Stimulated activated CD4-positive, alpha-beta T cell treated with anti-CD3 and anti-CD28 coated beads, TNF-alpha, amount 100 ng/mL, for 48 hours (primary cell): ENCODE results near the gene TOR1A.
"Not testable (repeated sequence)": the region's sequence is repeated elsewhere in the genome, so short reads cannot be mapped to it uniquely, and the experiment has no call there.

Experiments
- DNase-seq, 3 donors: peaks; one replicate each; pipeline ENCODE4 v3.0.0-alpha.2; 2020; ENCODE audit warnings: low read depth in 3 of 3

The TOR1A gene

GRCh38 chr9:129783516-129784361, 40.2 kb downstream of the TOR1A start:
- peak; percentile 56 to 65 (median 59) for DNase-seq

- DNase-seq = no peak
These were observed 42.0 kb downstream of the TOR1A start for GRCh38 chr9:129781981-129782380.

GRCh38 chr9:129781131-129781530, 42.8 kb downstream of the TOR1A start:
- no peak for DNase-seq

- DNase-seq = no peak
These were observed 44.3 kb downstream of the TOR1A start for GRCh38 chr9:129779560-129780190.

GRCh38 chr9:129778469-129778868, 45.5 kb downstream of the TOR1A start:
- no peak for DNase-seq

GRCh38 chr9:129777769-129778130, 46.2 kb downstream of the TOR1A start:
- no peak for DNase-seq

- peak; percentile 44 to 56 (median 49) for DNase-seq
These were observed 46.8 kb downstream of the TOR1A start for GRCh38 chr9:129776938-129777768.

GRCh38 chr9:129776566-129776937, 47.4 kb downstream of the TOR1A start:
- no peak for DNase-seq

- DNase-seq = not testable (repeated sequence)
These were observed 47.8 kb downstream of the TOR1A start for GRCh38 chr9:129776096-129776495.

- no peak for DNase-seq
These were observed 48.5 kb downstream of the TOR1A start for GRCh38 chr9:129775448-129775798.

- no peak for DNase-seq
These were observed 49.0 kb downstream of the TOR1A start for GRCh38 chr9:129774791-129775447.

GRCh38 chr9:129773262-129774048, 50.5 kb downstream of the TOR1A start:
- DNase-seq = no peak

GRCh38 chr9:129770741-129771140, 53.2 kb downstream of the TOR1A start:
- no peak for DNase-seq

- DNase-seq = no peak
These were observed 54.3 kb downstream of the TOR1A start for GRCh38 chr9:129769669-129770068.

- no peak for DNase-seq
These were observed 55.5 kb downstream of the TOR1A start for GRCh38 chr9:129768486-129768885.

GRCh38 chr9:129765764-129766317, 58.1 kb downstream of the TOR1A start:
- no peak for DNase-seq

GRCh38 chr9:129762985-129763926, 60.7 kb downstream of the TOR1A start:
- no peak for DNase-seq
